H1 (cell line): ENCODE data around the gene ANXA8. TPM values are rescaled to one million over a fixed set of nuclear protein-coding genes. Genes with fewer than 3 reads are reported as not detected.
"Not testable (repeated sequence)": the region's sequence is repeated elsewhere in the genome, so short reads cannot be mapped to it uniquely, and the experiment has no call there.

Experiments
- CTCF ChIA-PET: fragments of 300-600 bp; sonication (Branson Sonifier 250); formaldehyde crosslinking; loops from one replicate; lab custom pipeline; 2021; ENCODE audit not compliant: partially characterized antibody; lab: Charles Lee
- POLR2A ChIA-PET: fragments of 300-600 bp; sonication (Branson Sonifier 250); formaldehyde crosslinking; loops from one replicate; lab custom pipeline; 2021; ENCODE audit warnings: inconsistent platforms; ENCODE audit not compliant: partially characterized antibody; lab: Charles Lee
- DNase-seq, 2 experiments: peaks; one replicate each; pipeline versions ENCODE4 v3.0.0 to v3.0.0-alpha.2; 2010 to 2022; ENCODE audit warnings: low spot score in 2 of 2, low read depth in 1 of 2, mixed read lengths in 1 of 2
- FAIRE-seq: peaks from 2 replicates; lab custom pipeline; 2011; peaks lifted over from hg19 to GRCh38; lab: Jason Lieb, UNC
- H2AFZ ChIP-seq: 2 replicates; pipeline ENCODE4 v1.8.1; 2012; ENCODE audit warnings: low read length, inconsistent platforms
- H2AK5ac ChIP-seq: 2 replicates; pipeline ENCODE4 v1.6.1; 2013; ENCODE audit warnings: low read depth, low read length
- H2BK120ac ChIP-seq: replicated peaks from 2 replicates; pipeline ENCODE3; 2013; ENCODE audit warnings: low read depth, low read length, inconsistent platforms
- H2BK12ac ChIP-seq: 2 replicates; pipeline ENCODE4 v1.6.1; 2013; ENCODE audit warnings: low read depth, low read length
- H2BK15ac ChIP-seq: 2 replicates; pipeline ENCODE4 v1.6.1; 2013; ENCODE audit warnings: low read length
- H2BK20ac ChIP-seq: 2 replicates; pipeline ENCODE4 v1.6.1; 2013; ENCODE audit warnings: low read length
- H2BK5ac ChIP-seq: 2 replicates; pipeline ENCODE4 v1.6.1; 2013; ENCODE audit warnings: low read depth, low read length
- H3K14ac ChIP-seq: 2 replicates; pipeline ENCODE4 v1.6.1; 2013; ENCODE audit warnings: inconsistent platforms; ENCODE audit not compliant: insufficient read length
- H3K18ac ChIP-seq: 2 replicates; pipeline ENCODE4 v1.6.1; 2013; ENCODE audit warnings: low read length; ENCODE audit errors: extremely low read depth
- H3K23ac ChIP-seq: 2 replicates; pipeline ENCODE4 v1.6.1; 2013; ENCODE audit warnings: inconsistent platforms; ENCODE audit not compliant: insufficient read length
- H3K23me2 ChIP-seq: 2 replicates; pipeline ENCODE4 v1.6.1; 2013; ENCODE audit warnings: low read depth, low read length
- H3K27ac ChIP-seq: 2 replicates; pipeline ENCODE4 v1.6.1; 2011; ENCODE audit warnings: low read depth, low read length, inconsistent platforms
- H3K27me3 ChIP-seq, 4 experiments: replicated peaks in 1 of 4; 1 replicate in 1 of 4; 2 replicates in 3 of 4; pipeline versions ENCODE4 v1.6.1 to v1.8.1; 2011 to 2013; ENCODE audit warnings: low read length in 3 of 4, mild to moderate bottlenecking in 3 of 4, inconsistent platforms in 2 of 4, mixed read lengths in 2 of 4, moderate library complexity in 1 of 4; ENCODE audit not compliant: control insufficient read depth in 3 of 4, insufficient read depth in 3 of 4; ENCODE audit errors: extremely low read depth in 1 of 4
- H3K36me3 ChIP-seq, 4 experiments: 2 replicates each; pipeline versions ENCODE4 v1.6.1 to v1.8.1; 2011 to 2013; ENCODE audit warnings: mild to moderate bottlenecking in 4 of 4, low read length in 3 of 4, moderate library complexity in 2 of 4, control low read depth in 1 of 4, inconsistent platforms in 1 of 4; ENCODE audit not compliant: insufficient read depth in 4 of 4, control insufficient read depth in 2 of 4
- H3K4ac ChIP-seq: replicated peaks from 2 replicates; pipeline ENCODE3; 2013; ENCODE audit warnings: low read length, low read depth, mixed read lengths, inconsistent platforms; ENCODE audit not compliant: insufficient read length
- H3K4me1 ChIP-seq, 4 experiments: replicated peaks in 1 of 4; 1 replicate in 1 of 4; 2 replicates in 3 of 4; pipeline versions ENCODE4 v1.6.1 to v1.8.1; 2011 to 2013; ENCODE audit warnings: low read length in 3 of 4, inconsistent platforms in 2 of 4, mixed read lengths in 1 of 4; ENCODE audit not compliant: insufficient read depth in 4 of 4, control insufficient read depth in 3 of 4
- H3K4me2 ChIP-seq, 2 experiments: 2 replicates each; pipeline versions ENCODE4 v1.6.1 to v1.8.1; 2011 to 2013; ENCODE audit warnings: low read depth in 2 of 2, low read length in 2 of 2, control low read depth in 1 of 2, inconsistent platforms in 1 of 2, mild to moderate bottlenecking in 1 of 2; ENCODE audit not compliant: insufficient read depth in 1 of 2
- H3K4me3 ChIP-seq, 4 experiments: fragments of 200-600, 300-600 bp in 1 of 4; sonication (generic), shearing (Covaris generic), sonication (Bioruptor Twin) in 1 of 4; 2 replicates each; pipeline versions ENCODE4 v1.5.1 to v1.8.1; 2011 to 2016; ENCODE audit warnings: low read length in 4 of 4, low read depth in 3 of 4, control low read depth in 2 of 4, inconsistent platforms in 2 of 4, mild to moderate bottlenecking in 2 of 4, mixed read lengths in 1 of 4, moderate library complexity in 1 of 4; ENCODE audit not compliant: insufficient read depth in 2 of 4; ENCODE audit errors: extremely low read depth in 1 of 4
- H3K56ac ChIP-seq: replicated peaks from 2 replicates; pipeline ENCODE3; 2013; ENCODE audit warnings: low read depth, mild to moderate bottlenecking, mixed read lengths, low read length, inconsistent platforms; ENCODE audit not compliant: insufficient read length
- H3K79me1 ChIP-seq: 2 replicates; pipeline ENCODE4 v1.6.1; 2013; ENCODE audit warnings: low read depth, low read length, control low read depth
- H3K79me2 ChIP-seq, 2 experiments: 2 replicates each; pipeline versions ENCODE4 v1.6.1 to v1.8.1; 2012 to 2013; ENCODE audit warnings: low read length in 2 of 2, mild to moderate bottlenecking in 2 of 2, inconsistent platforms in 1 of 2; ENCODE audit not compliant: insufficient read depth in 2 of 2, control insufficient read depth in 1 of 2
- H3K9ac ChIP-seq, 4 experiments: replicated peaks in 1 of 4; 1 replicate in 1 of 4; 2 replicates in 3 of 4; pipeline versions ENCODE4 v1.6.1 to v1.8.1; 2011 to 2013; ENCODE audit warnings: low read depth in 3 of 4, low read length in 3 of 4, control low read depth in 2 of 4, mild to moderate bottlenecking in 2 of 4, moderate library complexity in 2 of 4, inconsistent platforms in 1 of 4; ENCODE audit errors: extremely low read depth in 1 of 4
- H3K9me3 ChIP-seq, 2 experiments: 2 replicates each; pipeline versions ENCODE4 v1.6.1 to v1.8.1; 2012 to 2013; ENCODE audit warnings: mild to moderate bottlenecking in 2 of 2, moderate library complexity in 2 of 2, control low read depth in 1 of 2, inconsistent platforms in 1 of 2, low read depth in 1 of 2, low read length in 1 of 2, mixed read lengths in 1 of 2; ENCODE audit not compliant: insufficient read depth in 2 of 2
- H4K20me1 ChIP-seq, 2 experiments: replicated peaks in 1 of 2; 2 replicates each; pipeline versions ENCODE3 to v1.8.1; 2011 to 2013; ENCODE audit warnings: inconsistent platforms in 2 of 2, low read length in 2 of 2, mild to moderate bottlenecking in 1 of 2; ENCODE audit not compliant: insufficient read depth in 2 of 2, control insufficient read depth in 1 of 2
- H4K5ac ChIP-seq: 2 replicates; pipeline ENCODE4 v1.6.1; 2013; ENCODE audit warnings: low read length, low read depth, mixed read lengths, inconsistent platforms; ENCODE audit not compliant: insufficient read length
- H4K8ac ChIP-seq: 2 replicates; pipeline ENCODE4 v1.8.0; 2013; ENCODE audit warnings: mild to moderate bottlenecking, moderate library complexity, low read length, inconsistent platforms; ENCODE audit not compliant: insufficient read depth; ENCODE audit errors: extremely low read depth
- H4K91ac ChIP-seq: replicated peaks from 2 replicates; pipeline ENCODE3; 2013; ENCODE audit warnings: low read length, mixed read lengths, inconsistent platforms; ENCODE audit not compliant: insufficient read length
- WGBS, 2 experiments: shearing (Covaris generic) in 1 of 2; methylation state at CpG; one replicate each; pipeline versions ENCODE4 v1.1.6 to v1.1.7; 2013 to 2015; ENCODE audit warnings: low lambda C conversion rate in 2 of 2, mixed read lengths in 2 of 2, inconsistent platforms in 1 of 2, low coverage in 1 of 2, missing lambda C conversion rate in 1 of 2; ENCODE audit not compliant: insufficient replicate concordance in 2 of 2, insufficient coverage in 1 of 2, insufficient read length in 1 of 2; ENCODE audit errors: extremely low coverage in 1 of 2, missing lambda C conversion rate in 1 of 2; 5-methylcytosine and 5-hydroxymethylcytosine counted together
- polyA plus RNA-seq, 7 experiments: library from polyadenylated mRNA; depleted of rRNA in 3 of 7; stranded (reverse) in 5 of 7; unstranded in 2 of 7; fragments of >200 nt in 5 of 7; fragments of 200-250 nt in 2 of 7; gene quantifications; 1 replicate in 5 of 7; 2 replicates in 1 of 7; 4 replicates in 1 of 7; pipeline versions ENCODE4 v1.2.1 to v1.2.3, GENCODE V29; 2011 to 2013; ENCODE audit warnings: missing spikeins in 2 of 7, mixed read lengths in 2 of 7
- total RNA-seq: library from RNA; stranded (reverse); fragmentation: NEBNext Ultra II Directional; extraction: Animal tissue kit (Norgen Biotek cat#: 25700); gene quantifications from 2 replicates; pipeline ENCODE4 v1.2.1, GENCODE V29; 2021

Gene ANXA8
- total and polyA plus RNA-seq, 2 of the 8 experiments (the other 6 are each of a cell fraction or from before 2014, with no cell fraction given): 0.15 TPM; not detected in 1

- H3K4me1 ChIP-seq, H2BK20ac ChIP-seq, H4K8ac ChIP-seq, H4K5ac ChIP-seq, H3K27ac ChIP-seq, H2BK120ac ChIP-seq, H3K23ac ChIP-seq, H3K79me2 ChIP-seq, H4K91ac ChIP-seq, H3K4me2 ChIP-seq, H3K56ac ChIP-seq, H2BK5ac ChIP-seq, H2AFZ ChIP-seq, H3K36me3 ChIP-seq, H3K18ac ChIP-seq, POLR2A ChIA-PET, H3K23me2 ChIP-seq, H3K9ac ChIP-seq, H3K27me3 ChIP-seq, H2AK5ac ChIP-seq, H3K4ac ChIP-seq, H3K9me3 ChIP-seq, FAIRE-seq, H4K20me1 ChIP-seq, H3K14ac ChIP-seq, CTCF ChIA-PET, H3K4me3 ChIP-seq, DNase-seq, H2BK15ac ChIP-seq, H3K79me1 ChIP-seq, H2BK12ac ChIP-seq: not testable (repeated sequence)
- 92% methylated on average over 7 of the region's 9 CpGs; no CpG with 5 or more reads in 1 of the 2 experiments for WGBS, 2 experiments
Measured at GRCh38 chr10:47502313-47502712, 18.4 kb upstream of the ANXA8 start.

DNA sequence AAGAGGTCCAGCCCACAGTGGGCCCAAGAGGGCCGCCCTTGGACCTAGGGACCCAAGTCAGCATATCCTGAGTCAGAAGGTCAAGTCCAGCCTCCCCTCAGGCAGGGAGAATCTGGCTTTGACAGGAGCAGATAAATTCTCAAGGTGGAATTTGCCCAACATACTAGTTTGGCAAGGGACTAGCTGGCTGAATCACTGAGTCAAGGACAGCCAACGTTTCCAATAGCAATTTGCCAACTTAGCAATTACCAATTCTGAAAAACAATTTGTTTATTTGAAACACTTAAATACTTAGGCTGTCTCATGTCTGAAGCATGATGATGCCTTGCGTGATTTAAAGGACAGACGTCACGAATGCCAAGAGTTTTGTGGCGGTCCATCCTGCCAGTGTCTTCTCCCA is 10.3 kb upstream of the ANXA8 start:
- H2AK5ac ChIP-seq, FAIRE-seq, H3K23me2 ChIP-seq, H3K4me1 ChIP-seq, H2BK15ac ChIP-seq, H3K4me3 ChIP-seq, H2BK5ac ChIP-seq, DNase-seq, H3K9me3 ChIP-seq, H3K36me3 ChIP-seq, H4K5ac ChIP-seq, H3K9ac ChIP-seq, H3K23ac ChIP-seq, H3K14ac ChIP-seq, H3K18ac ChIP-seq, CTCF ChIA-PET, H3K79me1 ChIP-seq, H3K27ac ChIP-seq, H4K8ac ChIP-seq, H2BK120ac ChIP-seq, H3K27me3 ChIP-seq, H4K20me1 ChIP-seq, H3K56ac ChIP-seq, POLR2A ChIA-PET, H2BK12ac ChIP-seq, H3K79me2 ChIP-seq, H4K91ac ChIP-seq, H2BK20ac ChIP-seq, H3K4ac ChIP-seq, H3K4me2 ChIP-seq, H2AFZ ChIP-seq: not testable (repeated sequence)
- 83% methylated on average over 1 of the region's 6 CpGs; no CpG with 5 or more reads in 1 of the 2 experiments for WGBS, 2 experiments
